ENCODE results near the gene MYO9A. TPM values are rescaled to one million over a fixed set of nuclear protein-coding genes. Genes with fewer than 3 reads are reported as not detected.
"Not testable (repeated sequence)": the region's sequence is repeated elsewhere in the genome, so short reads cannot be mapped to it uniquely, and the experiment has no call there.

The MYO9A gene
- total and polyA plus RNA-seq, 2 experiments from 2014 or later: 22.8 to 32.0 TPM

- TF ChIP-seq CTCF (IDR thresholded peaks at IDR 0.05; ENCODE audit: low read depth, low read length): no peak
- H3K4me3 ChIP-seq: no peak overlapping the region
- H3K27ac ChIP-seq: no peak overlapping the region
- H3K4me1 ChIP-seq (ENCODE audit: low read depth): peaks cover 8% of the 10 kb centered on the region
- no peak for DNase-seq (ENCODE audit: low read depth in 1 of 2, low spot score in 1 of 2)
- no peaks in the 10 kb centered on the region for H3K27me3 ChIP-seq
- H3K9me3 ChIP-seq (ENCODE audit: low read depth): no peaks in the 10 kb centered on the region
- H3K36me3 ChIP-seq: no peaks in the 10 kb centered on the region
Measured at GRCh38 chr15:72062319-72062718, 55.6 kb downstream of the MYO9A start.

- no peak overlapping the region for H3K27ac ChIP-seq
- TF ChIP-seq CTCF (IDR thresholded peaks at IDR 0.05; ENCODE audit: low read depth, low read length): no peak
Measured at GRCh38 chr15:72060687-72061250, 57.2 kb downstream of the MYO9A start.

GRCh38 chr15:72058585-72058984 is 59.4 kb downstream of the MYO9A start:
- no peak overlapping the region for H3K27ac ChIP-seq
- no peaks in the 10 kb centered on the region for H3K36me3 ChIP-seq
- no peak for TF ChIP-seq CTCF (IDR thresholded peaks at IDR 0.05; ENCODE audit: low read depth, low read length)
- H3K27me3 ChIP-seq: no peaks in the 10 kb centered on the region
- no peak for DNase-seq (ENCODE audit: low read depth in 1 of 2, low spot score in 1 of 2)
- peaks cover 8% of the 10 kb centered on the region for H3K4me1 ChIP-seq (ENCODE audit: low read depth)
- no peak overlapping the region for H3K4me3 ChIP-seq
- no peaks in the 10 kb centered on the region for H3K9me3 ChIP-seq (ENCODE audit: low read depth)

More at GRCh38 chr15:72060687-72061250, 57.2 kb downstream of the MYO9A start:
- Histone ChIP-seq H3K9me3 (ENCODE audit: low read depth) (no peaks in the 10 kb centered on the region), H3K4me1 (ENCODE audit: low read depth) (peaks cover 8% of the 10 kb centered on the region), H3K27me3 (no peaks in the 10 kb centered on the region), H3K36me3 (no peaks in the 10 kb centered on the region), H3K4me3 (no peak overlapping the region)
- no peak for DNase-seq (ENCODE audit: low read depth in 1 of 2, low spot score in 1 of 2)

GRCh38 chr15:72057548-72058091 is 60.3 kb downstream of the MYO9A start:
- H3K4me3 ChIP-seq: no peak overlapping the region
- DNase-seq (ENCODE audit: low read depth in 1 of 2, low spot score in 1 of 2): peak in 1 of 2 donors; percentile 32
- H3K27ac ChIP-seq: peak overlapping the region; percentile 37
- peaks cover 8% of the 10 kb centered on the region for H3K4me1 ChIP-seq (ENCODE audit: low read depth)
- no peaks in the 10 kb centered on the region for H3K36me3 ChIP-seq
- no peaks in the 10 kb centered on the region for H3K27me3 ChIP-seq
- H3K9me3 ChIP-seq (ENCODE audit: low read depth): no peaks in the 10 kb centered on the region
- no peak for TF ChIP-seq CTCF (IDR thresholded peaks at IDR 0.05; ENCODE audit: low read depth, low read length)

- DNase-seq (ENCODE audit: low read depth in 1 of 2, low spot score in 1 of 2); H3K4me1 ChIP-seq (ENCODE audit: low read depth); H3K27ac ChIP-seq; H3K4me3 ChIP-seq; H3K9me3 ChIP-seq (ENCODE audit: low read depth); H3K27me3 ChIP-seq; H3K36me3 ChIP-seq: not testable (repeated sequence)
Measured at GRCh38 chr15:72056217-72056616, 61.7 kb downstream of the MYO9A start.

GRCh38 chr15:72053297-72053696 is 64.7 kb downstream of the MYO9A start:
- not testable (repeated sequence) for H3K4me3 ChIP-seq; H3K36me3 ChIP-seq; DNase-seq (ENCODE audit: low read depth in 1 of 2, low spot score in 1 of 2); H3K27ac ChIP-seq; H3K27me3 ChIP-seq; H3K9me3 ChIP-seq (ENCODE audit: low read depth)
- H3K4me1 ChIP-seq (ENCODE audit: low read depth): peaks cover 10% of the 10 kb centered on the region

Data from cardiac muscle cell (in vitro differentiated cells and primary cell).